Spinal cord (tissue), 10 donors: ENCODE measurements around the gene LYAR. TPM values are rescaled to one million over a fixed set of nuclear protein-coding genes. Genes with fewer than 3 reads are reported as not detected.

Experiments used
- DNase-seq, 6 donors: peaks; one replicate each; pipeline versions ENCODE4 v3.0.0 to v3.0.0-alpha.2; 2013 to 2015; ENCODE audit warnings: low spot score in 6 of 6, low read depth in 4 of 6
- H3K27ac ChIP-seq: one replicate; pipeline ENCODE4 v1.5.1; 2013; ENCODE audit warnings: low read depth, low read length, control low read depth
- H3K27me3 ChIP-seq: one replicate; pipeline ENCODE4 v1.6.1; 2013; ENCODE audit warnings: low read length; ENCODE audit not compliant: control insufficient read depth, insufficient read depth
- H3K36me3 ChIP-seq: one replicate; pipeline ENCODE4 v1.6.1; 2013; ENCODE audit warnings: low read length; ENCODE audit not compliant: control insufficient read depth, insufficient read depth
- H3K4me1 ChIP-seq: one replicate; pipeline ENCODE4 v1.6.1; 2013; ENCODE audit warnings: low read length; ENCODE audit not compliant: control insufficient read depth, insufficient read depth
- H3K4me3 ChIP-seq: one replicate; pipeline ENCODE4 v1.5.1; 2013; ENCODE audit warnings: low read depth, low read length, control low read depth
- H3K9me3 ChIP-seq: one replicate; pipeline ENCODE4 v1.6.1; 2013; ENCODE audit warnings: low read length; ENCODE audit not compliant: control insufficient read depth, insufficient read depth
- WGBS: methylation state at CpG from one replicate; pipeline ENCODE4 v1.1.5; 2013; ENCODE audit warnings: missing lambda C conversion rate; ENCODE audit not compliant: insufficient coverage; 5-methylcytosine and 5-hydroxymethylcytosine counted together
- polyA plus RNA-seq, 2 donors: library from polyadenylated mRNA; unstranded; fragments of 120-200 nt; gene quantifications; one replicate each; pipeline ENCODE4 v1.2.1, GENCODE V29; 2013; ENCODE audit not compliant: insufficient read length in 2 of 2
- total RNA-seq, 2 donors: library from RNA; depleted of rRNA in 1 of 2; stranded (reverse); fragments of 120-200 nt in 1 of 2; fragments of >200 nt in 1 of 2; gene quantifications; one replicate each; pipeline versions ENCODE4 v1.2.3 to v1.2.4, GENCODE V29; 2013 to 2014
- donor health status: healthy.

Gene LYAR
- total and polyA plus RNA-seq, 4 donors = 7.4 to 13.9 (median 12.9) TPM

GRCh38 chr4:4227510-4228355 lies 62.2 kb downstream of the LYAR start:
- Histone ChIP-seq H3K36me3 (no peaks in the 10 kb centered on the region), H3K9me3 (no peaks in the 10 kb centered on the region), H3K27me3 (peaks cover 53% of the 10 kb centered on the region), H3K4me1 (peaks cover 5% of the 10 kb centered on the region), H3K4me3 (no peak overlapping the region), H3K27ac (no peak overlapping the region)
- no peak for DNase-seq
- 6% methylated on average over 38 of the region's 51 CpGs for WGBS

GRCh38 chr4:4226606-4227438 lies 63.1 kb downstream of the LYAR start, which contains the start of gene OTOP1:
TSS of gene OTOP1 (minus strand) at chr4:4226929. CDS start at chr4:4226864, 65 bp downstream.
- 7% methylated on average over 82 of the region's 82 CpGs for WGBS
- H3K27ac ChIP-seq = no peak within 1 kb of the TSS
- H3K27me3 ChIP-seq = peaks cover 58% of the 10 kb centered on the region
- peaks cover 5% of the 10 kb centered on the region for H3K4me1 ChIP-seq
- no peaks in the 10 kb centered on the region for H3K9me3 ChIP-seq
- DNase-seq = no peak
- no peak within 1 kb of the TSS for H3K4me3 ChIP-seq
- no peaks in the 10 kb centered on the region for H3K36me3 ChIP-seq

DNA sequence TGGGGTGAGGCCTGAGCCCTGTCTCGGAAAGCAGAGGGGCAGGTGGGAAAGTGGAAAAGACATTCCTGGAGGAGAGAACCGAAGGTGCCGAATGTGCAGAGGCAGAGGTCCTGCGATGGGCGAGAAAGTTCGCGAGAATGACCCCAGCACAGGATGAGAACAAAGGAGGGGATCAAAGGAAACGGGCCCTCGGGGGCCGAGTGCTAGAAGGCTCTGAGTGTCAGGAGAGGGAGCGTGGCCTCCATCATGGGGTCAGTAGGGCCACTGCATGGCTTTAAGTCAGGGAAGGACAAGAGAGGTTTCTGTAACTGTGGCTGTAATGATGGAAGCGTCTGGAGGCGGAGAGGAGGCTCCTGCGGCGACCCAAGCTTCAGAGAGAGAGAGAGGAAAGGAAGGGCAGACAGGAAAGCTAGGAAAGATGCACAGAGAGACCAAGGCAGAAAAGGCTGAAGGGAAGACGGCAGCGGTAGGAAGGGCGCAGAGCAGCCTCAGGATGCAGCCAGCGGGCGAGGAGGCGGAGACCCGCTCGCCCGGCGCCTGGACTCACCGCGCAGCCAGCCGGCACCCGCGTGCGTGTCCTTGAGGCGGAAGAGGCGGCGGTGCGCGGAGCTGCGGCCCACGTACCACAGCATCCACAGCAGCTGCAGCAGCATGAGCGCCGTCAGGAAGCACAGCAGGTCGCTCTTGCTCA lies 63.9 kb downstream of the LYAR start:
- H3K4me1 ChIP-seq = peaks cover 5% of the 10 kb centered on the region
- H3K36me3 ChIP-seq = no peaks in the 10 kb centered on the region
- 7% methylated on average over 37 of the region's 41 CpGs for WGBS
- H3K9me3 ChIP-seq = no peaks in the 10 kb centered on the region
- peaks cover 59% of the 10 kb centered on the region for H3K27me3 ChIP-seq
- peak in 1 of 6 donors; percentile 30 for DNase-seq
- H3K4me3 ChIP-seq = no peak overlapping the region
- no peak overlapping the region for H3K27ac ChIP-seq

Other genes with a start within 250 kb of the LYAR start
- under 1 TPM in 1 of 2 donors, not detected in 1; 0.11 TPM for gene OTOP1, start 63.2 kb downstream of the LYAR start, total RNA-seq
- gene OTOP1, start 63.2 kb downstream of the LYAR start, polyA plus RNA-seq = not detected
- 10 to 100 TPM; 35.4 to 46.3 TPM for gene TMEM128, start 41.9 kb downstream of the LYAR start, total RNA-seq
- gene TMEM128, start 41.9 kb downstream of the LYAR start, polyA plus RNA-seq = 10 to 100 TPM; 42.9 to 50.2 TPM
- 1 to 10 TPM; 4.5 to 6.8 TPM for gene ZBTB49, start 97 bp upstream of the LYAR start, total RNA-seq
- 1 to 10 TPM; 6.3 to 7.5 TPM for gene ZBTB49, start 97 bp upstream of the LYAR start, polyA plus RNA-seq
- gene NSG1, start 96.9 kb upstream of the LYAR start, total RNA-seq = 100 to 1,000 TPM; 145 to 170 TPM
- gene NSG1, start 96.9 kb upstream of the LYAR start, polyA plus RNA-seq = 100 to 1,000 TPM; 326 to 362 TPM